ENCODE results near the gene KCNK13.

The KCNK13 gene

DNA sequence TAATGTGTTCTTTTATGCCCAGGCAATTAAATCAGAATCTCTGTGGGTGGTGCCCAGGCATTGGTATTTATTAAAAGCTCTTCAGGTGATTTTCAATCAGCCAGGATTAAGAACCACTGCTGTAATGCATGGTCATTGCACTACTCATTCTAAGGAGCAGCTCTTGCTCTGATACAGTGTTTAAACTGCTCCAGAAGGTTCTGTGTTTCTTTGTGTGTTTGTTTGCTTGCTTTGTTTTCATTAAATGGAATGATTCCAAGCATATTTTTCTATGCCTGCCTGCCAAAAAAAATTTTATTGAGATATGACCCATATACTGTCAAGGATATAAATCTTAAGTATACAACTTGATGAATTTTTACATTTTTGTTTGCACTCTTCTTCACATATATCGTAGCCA lies 54.0 kb downstream of the KCNK13 start:
- H3K9me3 ChIP-seq (ENCODE audit: control insufficient read depth in 5 of 5, low read length in 5 of 5), result no peaks in the 10 kb centered on the region
- H3K27me3 ChIP-seq (ENCODE audit: control insufficient read depth in 5 of 5, insufficient read depth in 4 of 5, low read length in 5 of 5), result peaks cover 0 to 4% (median 2%) of the 10 kb centered on the region in 5 donors
- H3K4me3 ChIP-seq (ENCODE audit: low read depth in 1 of 5, low read length in 5 of 5), result no peak overlapping the region
- no peaks in the 10 kb centered on the region for H3K36me3 ChIP-seq (ENCODE audit: control insufficient read depth in 5 of 5, insufficient read depth in 5 of 5, low read length in 5 of 5)
- H3K9ac ChIP-seq (ENCODE audit: low read length in 5 of 5), result no peak overlapping the region
- H3K4me1 ChIP-seq (ENCODE audit: control insufficient read depth in 5 of 5, insufficient read depth in 5 of 5, low read length in 5 of 5), result no peaks in the 10 kb centered on the region
- no peak overlapping the region for H3K27ac ChIP-seq (ENCODE audit: low read depth, low read length)

DNA sequence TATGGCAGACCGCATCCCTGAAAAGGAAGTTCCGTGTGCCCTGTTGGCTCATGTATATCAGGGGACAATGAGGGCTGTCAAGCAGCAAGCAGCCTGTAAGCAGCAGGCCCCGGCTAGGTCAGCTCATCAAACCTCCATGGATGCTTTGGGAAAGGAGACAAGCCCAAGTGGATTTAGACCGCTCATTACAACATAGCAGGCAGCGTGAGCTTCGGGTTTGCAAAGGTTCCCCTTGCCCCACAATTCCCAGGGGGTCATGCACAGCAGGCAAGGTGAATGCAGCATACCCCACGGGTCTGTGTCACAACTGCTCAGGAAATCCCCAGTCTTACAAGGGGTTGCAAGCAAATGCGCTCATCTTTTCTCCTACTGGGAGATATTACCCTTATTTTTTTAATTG lies 54.6 kb downstream of the KCNK13 start:
- Histone ChIP-seq H3K27ac (ENCODE audit: low read depth, low read length) (no peak overlapping the region), H3K9me3 (ENCODE audit: control insufficient read depth in 5 of 5, low read length in 5 of 5) (no peaks in the 10 kb centered on the region), H3K9ac (ENCODE audit: low read length in 5 of 5) (no peak overlapping the region), H3K4me3 (ENCODE audit: low read depth in 1 of 5, low read length in 5 of 5) (no peak overlapping the region), H3K4me1 (ENCODE audit: control insufficient read depth in 5 of 5, insufficient read depth in 5 of 5, low read length in 5 of 5) (no peaks in the 10 kb centered on the region), H3K27me3 (ENCODE audit: control insufficient read depth in 5 of 5, insufficient read depth in 4 of 5, low read length in 5 of 5) (peaks cover 0 to 4% (median 2%) of the 10 kb centered on the region in 5 donors), H3K36me3 (ENCODE audit: control insufficient read depth in 5 of 5, insufficient read depth in 5 of 5, low read length in 5 of 5) (no peaks in the 10 kb centered on the region)

DNA sequence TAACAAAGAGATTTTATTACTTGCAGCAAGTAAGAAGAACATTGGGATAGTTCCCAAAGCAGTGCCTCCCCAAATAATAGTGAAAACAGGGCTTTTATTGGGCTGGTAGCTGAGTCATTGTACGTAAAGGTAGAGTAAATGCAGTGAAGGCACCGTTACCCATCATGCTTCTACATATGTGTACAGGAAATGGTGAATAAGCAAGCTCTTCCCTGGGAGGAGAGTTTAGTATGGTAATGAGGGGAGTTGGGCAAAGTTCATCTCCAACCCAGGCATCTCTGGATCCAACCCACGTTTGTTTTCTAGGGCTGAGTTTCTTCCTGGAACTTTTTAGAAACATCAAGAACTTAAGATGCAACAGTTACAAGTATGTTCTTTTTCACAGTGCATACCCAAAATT lies 56.2 kb downstream of the KCNK13 start:
- H3K9me3 ChIP-seq (ENCODE audit: control insufficient read depth in 5 of 5, low read length in 5 of 5), result no peaks in the 10 kb centered on the region
- no peaks in the 10 kb centered on the region for H3K4me1 ChIP-seq (ENCODE audit: control insufficient read depth in 5 of 5, insufficient read depth in 5 of 5, low read length in 5 of 5)
- no peak overlapping the region for H3K9ac ChIP-seq (ENCODE audit: low read length in 5 of 5)
- no peaks in the 10 kb centered on the region for H3K36me3 ChIP-seq (ENCODE audit: control insufficient read depth in 5 of 5, insufficient read depth in 5 of 5, low read length in 5 of 5)
- no peak overlapping the region for H3K27ac ChIP-seq (ENCODE audit: low read depth, low read length)
- H3K27me3 ChIP-seq (ENCODE audit: control insufficient read depth in 5 of 5, insufficient read depth in 4 of 5, low read length in 5 of 5), result peaks cover 0 to 3% (median 0%) of the 10 kb centered on the region in 5 donors
- no peak overlapping the region for H3K4me3 ChIP-seq (ENCODE audit: low read depth in 1 of 5, low read length in 5 of 5)

DNA sequence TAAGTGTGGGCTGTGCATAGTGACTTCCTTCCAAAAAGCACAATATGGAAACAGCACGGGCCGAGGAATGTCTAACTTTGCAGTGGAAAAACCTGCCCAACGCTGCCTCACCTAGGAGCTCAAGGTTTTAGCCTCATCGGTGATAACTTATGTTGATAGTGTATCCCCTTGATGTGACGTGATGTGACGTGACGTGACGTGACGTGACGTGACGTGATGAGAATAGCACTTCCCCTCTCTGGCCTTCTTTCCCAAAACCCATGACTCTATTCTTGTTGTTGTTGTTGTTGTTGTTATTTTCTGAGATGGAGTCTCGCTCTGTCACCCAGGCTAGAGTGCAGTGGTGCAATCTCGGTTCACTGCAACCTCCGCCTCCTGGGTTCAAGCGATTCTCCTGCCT lies 64.5 kb downstream of the KCNK13 start:
- H3K4me3 ChIP-seq (ENCODE audit: low read depth in 1 of 5, low read length in 5 of 5), result no peak overlapping the region
- H3K27ac ChIP-seq (ENCODE audit: low read depth, low read length), result no peak overlapping the region
- H3K27me3 ChIP-seq (ENCODE audit: control insufficient read depth in 5 of 5, insufficient read depth in 4 of 5, low read length in 5 of 5), result peaks cover 0 to 6% (median 0%) of the 10 kb centered on the region in 5 donors
- no peaks in the 10 kb centered on the region for H3K9me3 ChIP-seq (ENCODE audit: control insufficient read depth in 5 of 5, low read length in 5 of 5)
- H3K4me1 ChIP-seq (ENCODE audit: control insufficient read depth in 5 of 5, insufficient read depth in 5 of 5, low read length in 5 of 5), result no peaks in the 10 kb centered on the region
- H3K9ac ChIP-seq (ENCODE audit: low read length in 5 of 5), result no peak overlapping the region
- no peaks in the 10 kb centered on the region for H3K36me3 ChIP-seq (ENCODE audit: control insufficient read depth in 5 of 5, insufficient read depth in 5 of 5, low read length in 5 of 5)

DNA sequence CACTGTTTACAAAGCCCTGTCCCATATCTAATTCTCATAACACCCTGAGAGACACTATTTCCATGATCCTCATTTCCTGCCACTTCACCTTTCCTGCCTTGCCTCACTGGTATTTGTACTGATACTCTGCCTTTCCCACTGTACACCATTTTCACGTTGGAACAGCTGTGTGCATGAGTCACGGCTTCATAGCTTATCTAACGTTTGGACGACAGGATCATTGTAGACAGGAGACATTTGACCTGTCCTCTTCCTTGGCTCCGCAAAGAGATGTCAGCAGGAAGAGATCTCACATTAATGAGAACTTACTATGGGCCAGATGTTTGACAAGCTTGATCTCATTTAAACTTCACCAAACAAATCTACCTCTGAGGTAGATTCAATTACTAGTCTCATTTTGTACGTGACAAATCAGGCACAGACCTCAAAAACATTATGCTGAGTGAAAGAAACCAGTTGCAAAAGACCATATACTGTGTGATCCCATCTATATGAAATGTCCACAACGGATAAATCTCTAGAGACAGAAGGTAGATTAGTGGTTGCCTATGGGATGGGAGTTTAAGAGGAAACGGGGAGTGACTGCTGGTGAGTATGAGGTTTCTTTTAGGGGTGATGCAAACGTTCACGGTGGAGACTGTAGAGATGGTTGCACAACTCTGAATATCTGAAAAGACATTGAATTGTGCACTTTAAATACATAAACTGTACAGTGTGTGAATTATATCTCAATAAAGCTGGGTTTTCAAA lies 71.2 kb downstream of the KCNK13 start:
- H3K27ac ChIP-seq (ENCODE audit: low read depth, low read length), result no peak overlapping the region

DNA sequence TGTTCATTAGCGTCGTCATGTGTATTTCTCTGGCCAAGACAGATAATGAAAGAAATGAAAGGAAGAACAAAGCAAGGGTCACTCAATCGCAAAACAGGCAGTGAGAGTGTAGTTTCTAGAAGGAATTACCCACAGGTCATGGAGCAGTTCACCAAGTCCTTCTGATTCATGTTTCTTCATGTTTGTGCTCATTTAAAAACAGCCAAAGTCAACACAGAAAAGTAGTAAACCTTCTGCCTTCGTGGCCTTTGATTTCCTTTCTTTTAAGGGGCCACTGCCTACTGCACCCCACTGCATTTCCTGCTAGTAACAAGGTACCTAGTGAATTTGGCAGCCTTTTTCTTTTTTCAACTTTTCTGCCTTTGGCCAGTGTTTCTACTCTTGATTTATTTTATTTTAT lies 75.1 kb downstream of the KCNK13 start:
- H3K36me3 ChIP-seq (ENCODE audit: control insufficient read depth in 5 of 5, insufficient read depth in 5 of 5, low read length in 5 of 5), result no peaks in the 10 kb centered on the region

More for the DNA sequence above, 71.2 kb downstream of the KCNK13 start:
- no peaks in the 10 kb centered on the region for H3K4me1 ChIP-seq (ENCODE audit: control insufficient read depth in 5 of 5, insufficient read depth in 5 of 5, low read length in 5 of 5)
- no peak overlapping the region for H3K4me3 ChIP-seq (ENCODE audit: low read depth in 1 of 5, low read length in 5 of 5)
- no peak overlapping the region for H3K9ac ChIP-seq (ENCODE audit: low read length in 5 of 5)
- no peaks in the 10 kb centered on the region for H3K9me3 ChIP-seq (ENCODE audit: control insufficient read depth in 5 of 5, low read length in 5 of 5)
- H3K36me3 ChIP-seq (ENCODE audit: control insufficient read depth in 5 of 5, insufficient read depth in 5 of 5, low read length in 5 of 5), result no peaks in the 10 kb centered on the region
- H3K27me3 ChIP-seq (ENCODE audit: control insufficient read depth in 5 of 5, insufficient read depth in 4 of 5, low read length in 5 of 5), result no peaks in the 10 kb centered on the region

DNA sequence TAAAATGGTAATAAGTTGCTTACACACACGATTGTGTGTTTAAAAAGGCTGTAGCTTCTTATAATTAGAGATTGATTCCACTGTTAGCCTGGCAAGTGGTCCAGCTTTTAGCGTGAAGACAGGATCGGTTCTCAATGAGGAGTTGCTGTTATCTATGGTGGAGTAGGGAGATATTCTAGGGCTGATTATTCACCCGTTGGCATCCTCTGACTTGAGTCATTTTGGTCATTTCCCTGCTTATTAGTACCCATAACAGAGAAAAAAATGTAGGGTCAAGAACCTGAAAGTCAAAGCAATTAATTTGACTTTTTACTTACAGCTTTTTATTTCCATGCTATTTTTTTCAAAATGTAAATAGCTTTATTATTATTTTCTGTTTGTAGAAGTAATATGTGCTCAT lies 76.0 kb downstream of the KCNK13 start:
- peaks cover 0 to 2% (median 0%) of the 10 kb centered on the region in 5 donors for H3K27me3 ChIP-seq (ENCODE audit: control insufficient read depth in 5 of 5, insufficient read depth in 4 of 5, low read length in 5 of 5)

More for the DNA sequence above, 75.1 kb downstream of the KCNK13 start:
- Histone ChIP-seq H3K4me3 (ENCODE audit: low read depth in 1 of 5, low read length in 5 of 5) (no peak overlapping the region), H3K9ac (ENCODE audit: low read length in 5 of 5) (no peak overlapping the region), H3K27ac (ENCODE audit: low read depth, low read length) (no peak overlapping the region), H3K27me3 (ENCODE audit: control insufficient read depth in 5 of 5, insufficient read depth in 4 of 5, low read length in 5 of 5) (peaks cover 0 to 2% (median 0%) of the 10 kb centered on the region in 5 donors), H3K9me3 (ENCODE audit: control insufficient read depth in 5 of 5, low read length in 5 of 5) (no peaks in the 10 kb centered on the region), H3K4me1 (ENCODE audit: control insufficient read depth in 5 of 5, insufficient read depth in 5 of 5, low read length in 5 of 5) (no peaks in the 10 kb centered on the region)

DNA sequence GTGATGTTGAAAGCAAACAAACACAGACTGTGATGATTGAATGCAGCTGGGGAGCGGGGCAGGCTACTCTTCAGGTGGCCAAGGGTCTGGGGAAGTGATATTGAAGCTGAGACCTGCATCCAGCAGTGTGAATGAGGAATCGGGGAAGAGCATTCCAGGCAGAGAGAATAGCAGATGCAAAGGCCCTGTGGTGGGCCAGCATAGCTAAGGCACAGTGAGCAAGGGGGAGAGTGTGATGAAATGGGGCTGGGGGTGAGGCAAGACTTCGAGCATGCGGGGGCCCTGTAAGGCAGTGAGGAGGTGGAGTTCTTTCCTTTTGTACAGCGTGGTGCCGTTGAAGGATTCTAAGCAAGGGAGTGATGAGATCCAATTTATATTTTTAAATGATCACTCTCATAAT lies 77.4 kb downstream of the KCNK13 start:
- H3K9me3 ChIP-seq (ENCODE audit: control insufficient read depth in 5 of 5, low read length in 5 of 5), result no peaks in the 10 kb centered on the region
- H3K4me3 ChIP-seq (ENCODE audit: low read depth in 1 of 5, low read length in 5 of 5), result no peak overlapping the region
- no peak overlapping the region for H3K27ac ChIP-seq (ENCODE audit: low read depth, low read length)
- no peak overlapping the region for H3K9ac ChIP-seq (ENCODE audit: low read length in 5 of 5)
- H3K36me3 ChIP-seq (ENCODE audit: control insufficient read depth in 5 of 5, insufficient read depth in 5 of 5, low read length in 5 of 5), result no peaks in the 10 kb centered on the region
- H3K4me1 ChIP-seq (ENCODE audit: control insufficient read depth in 5 of 5, insufficient read depth in 5 of 5, low read length in 5 of 5), result no peaks in the 10 kb centered on the region
- H3K27me3 ChIP-seq (ENCODE audit: control insufficient read depth in 5 of 5, insufficient read depth in 4 of 5, low read length in 5 of 5), result peaks cover 0 to 2% (median 0%) of the 10 kb centered on the region in 5 donors

More for the DNA sequence above, 76.0 kb downstream of the KCNK13 start:
- no peaks in the 10 kb centered on the region for H3K4me1 ChIP-seq (ENCODE audit: control insufficient read depth in 5 of 5, insufficient read depth in 5 of 5, low read length in 5 of 5)
- no peak overlapping the region for H3K4me3 ChIP-seq (ENCODE audit: low read depth in 1 of 5, low read length in 5 of 5)
- no peaks in the 10 kb centered on the region for H3K36me3 ChIP-seq (ENCODE audit: control insufficient read depth in 5 of 5, insufficient read depth in 5 of 5, low read length in 5 of 5)
- no peak overlapping the region for H3K9ac ChIP-seq (ENCODE audit: low read length in 5 of 5)
- no peaks in the 10 kb centered on the region for H3K9me3 ChIP-seq (ENCODE audit: control insufficient read depth in 5 of 5, low read length in 5 of 5)
- H3K27ac ChIP-seq (ENCODE audit: low read depth, low read length), result no peak overlapping the region

DNA sequence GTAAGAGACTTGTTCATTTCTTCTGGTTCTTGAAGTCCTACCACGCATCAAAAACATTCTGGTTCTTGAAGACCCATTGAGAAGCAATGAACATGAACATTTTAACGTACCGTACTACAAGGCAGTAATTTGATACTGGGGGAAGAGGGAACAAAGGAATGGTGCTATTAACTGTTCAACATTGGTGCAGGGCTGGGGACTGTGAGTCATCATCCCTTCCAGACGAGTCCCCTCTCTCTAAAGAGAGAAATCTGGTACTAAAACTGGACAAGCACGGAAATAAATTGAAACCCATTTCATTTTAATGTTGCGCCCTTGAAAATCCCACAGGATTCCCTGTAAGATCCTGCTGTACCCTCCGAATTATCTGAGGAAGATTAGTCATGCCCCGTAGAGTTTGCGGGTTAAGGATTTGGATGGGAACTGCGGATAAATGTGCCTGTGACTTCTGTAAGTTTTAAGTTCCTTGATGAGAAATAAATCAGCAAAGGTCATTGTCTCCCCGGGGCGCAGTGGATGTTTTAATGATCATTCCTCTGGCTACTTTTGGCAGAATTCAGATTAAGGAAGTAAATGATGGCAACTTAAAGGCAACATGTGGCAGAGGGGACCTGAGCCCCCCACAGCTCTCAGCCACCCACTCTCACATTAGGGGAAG lies 78.6 kb downstream of the KCNK13 start:
- Histone ChIP-seq H3K4me3 (ENCODE audit: low read depth in 1 of 5, low read length in 5 of 5) (no peak overlapping the region), H3K9me3 (ENCODE audit: control insufficient read depth in 5 of 5, low read length in 5 of 5) (no peaks in the 10 kb centered on the region), H3K36me3 (ENCODE audit: control insufficient read depth in 5 of 5, insufficient read depth in 5 of 5, low read length in 5 of 5) (no peaks in the 10 kb centered on the region), H3K9ac (ENCODE audit: low read length in 5 of 5) (no peak overlapping the region), H3K4me1 (ENCODE audit: control insufficient read depth in 5 of 5, insufficient read depth in 5 of 5, low read length in 5 of 5) (no peaks in the 10 kb centered on the region), H3K27me3 (ENCODE audit: control insufficient read depth in 5 of 5, insufficient read depth in 4 of 5, low read length in 5 of 5) (peaks cover 0 to 2% (median 0%) of the 10 kb centered on the region in 5 donors), H3K27ac (ENCODE audit: low read depth, low read length) (no peak overlapping the region)

DNA sequence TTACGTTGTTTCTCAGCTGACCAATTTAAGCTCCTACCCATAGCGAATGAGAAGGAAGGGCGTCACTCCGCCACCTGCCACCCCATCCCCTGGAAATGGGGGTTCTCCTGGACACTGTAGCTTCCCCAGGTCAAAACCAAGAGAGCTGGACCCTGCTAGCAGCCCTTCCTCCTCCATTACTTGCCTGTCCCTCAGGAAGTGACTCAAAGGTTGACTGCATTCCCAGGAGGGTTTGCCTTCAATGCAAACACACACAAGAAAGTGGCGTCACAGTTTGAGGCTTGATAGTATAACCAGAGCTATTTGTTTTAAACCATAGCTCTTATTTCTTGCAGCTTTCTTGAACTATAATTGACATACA lies 79.1 kb downstream of the KCNK13 start:
- H3K4me1 ChIP-seq (ENCODE audit: control insufficient read depth in 5 of 5, insufficient read depth in 5 of 5, low read length in 5 of 5), result no peaks in the 10 kb centered on the region
- no peak overlapping the region for H3K27ac ChIP-seq (ENCODE audit: low read depth, low read length)
- no peak overlapping the region for H3K9ac ChIP-seq (ENCODE audit: low read length in 5 of 5)
- no peaks in the 10 kb centered on the region for H3K9me3 ChIP-seq (ENCODE audit: control insufficient read depth in 5 of 5, low read length in 5 of 5)
- H3K27me3 ChIP-seq (ENCODE audit: control insufficient read depth in 5 of 5, insufficient read depth in 4 of 5, low read length in 5 of 5), result peaks cover 0 to 2% (median 0%) of the 10 kb centered on the region in 5 donors
- H3K36me3 ChIP-seq (ENCODE audit: control insufficient read depth in 5 of 5, insufficient read depth in 5 of 5, low read length in 5 of 5), result no peaks in the 10 kb centered on the region
- H3K4me3 ChIP-seq (ENCODE audit: low read depth in 1 of 5, low read length in 5 of 5), result no peak overlapping the region
